Body of pancreas (tissue), 4 donors: ENCODE results near the gene GPR142.

Experiments used
- POLR2A ChIP-seq, 3 donors: fragments of 450-650 bp; IDR thresholded peaks; one replicate each; pipeline ENCODE4 v1.6.1; 2016; ENCODE audit warnings: antibody characterized with exemption in 3 of 3, mild to moderate bottlenecking in 2 of 3
- TF ChIP-seq, protein P1 (sequence below), 7 experiments: fragments of 450-650 bp in 4 of 7; fragments of 200-600 bp in 3 of 7; sonication (generic) in 3 of 7; IDR thresholded peaks; one replicate each; pipeline ENCODE4 v1.5.1; 2016 to 2019; ENCODE audit warnings: antibody characterized with exemption in 7 of 7

DNA sequence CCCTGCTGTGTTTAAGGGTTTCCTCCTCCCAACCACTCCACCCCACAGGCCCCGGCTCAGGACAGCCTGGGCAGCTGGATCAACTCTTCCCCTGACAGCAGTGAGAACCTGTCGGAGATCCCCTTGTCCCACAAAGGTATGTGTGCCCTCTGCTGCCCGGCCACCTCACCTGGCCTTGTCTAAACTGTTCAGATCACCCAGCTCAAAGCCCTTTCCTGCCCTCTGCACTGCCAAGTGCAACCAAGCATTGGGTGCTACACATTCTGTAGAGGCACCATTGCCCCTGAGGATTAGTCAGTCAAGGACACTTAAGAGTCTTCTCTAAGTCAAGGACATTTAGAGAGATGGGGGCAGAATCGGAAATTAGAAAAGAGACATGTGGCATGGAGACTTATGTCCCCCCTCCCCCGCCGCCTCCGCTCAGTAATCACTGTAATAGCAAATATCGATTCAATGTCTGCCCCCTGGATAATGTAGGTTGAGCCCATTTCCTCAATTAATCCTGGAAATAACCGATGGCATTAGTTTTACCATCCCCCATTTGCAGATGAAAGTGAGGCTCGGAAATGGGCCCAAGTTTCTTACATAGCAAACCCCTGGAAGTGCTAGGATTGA, 13.8 kb upstream of the GPR142 start:
- TF ChIP-seq, protein P1, sequence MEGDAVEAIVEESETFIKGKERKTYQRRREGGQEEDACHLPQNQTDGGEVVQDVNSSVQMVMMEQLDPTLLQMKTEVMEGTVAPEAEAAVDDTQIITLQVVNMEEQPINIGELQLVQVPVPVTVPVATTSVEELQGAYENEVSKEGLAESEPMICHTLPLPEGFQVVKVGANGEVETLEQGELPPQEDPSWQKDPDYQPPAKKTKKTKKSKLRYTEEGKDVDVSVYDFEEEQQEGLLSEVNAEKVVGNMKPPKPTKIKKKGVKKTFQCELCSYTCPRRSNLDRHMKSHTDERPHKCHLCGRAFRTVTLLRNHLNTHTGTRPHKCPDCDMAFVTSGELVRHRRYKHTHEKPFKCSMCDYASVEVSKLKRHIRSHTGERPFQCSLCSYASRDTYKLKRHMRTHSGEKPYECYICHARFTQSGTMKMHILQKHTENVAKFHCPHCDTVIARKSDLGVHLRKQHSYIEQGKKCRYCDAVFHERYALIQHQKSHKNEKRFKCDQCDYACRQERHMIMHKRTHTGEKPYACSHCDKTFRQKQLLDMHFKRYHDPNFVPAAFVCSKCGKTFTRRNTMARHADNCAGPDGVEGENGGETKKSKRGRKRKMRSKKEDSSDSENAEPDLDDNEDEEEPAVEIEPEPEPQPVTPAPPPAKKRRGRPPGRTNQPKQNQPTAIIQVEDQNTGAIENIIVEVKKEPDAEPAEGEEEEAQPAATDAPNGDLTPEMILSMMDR (IDR thresholded peaks at IDR 0.05) = no peak
- TF ChIP-seq POLR2A (IDR thresholded peaks at IDR 0.05) = no peak
